Gastrocnemius medialis (tissue), 4 donors: Measurements from ENCODE around the gene HIRA. TPM values are rescaled to one million over a fixed set of nuclear protein-coding genes. Genes with fewer than 3 reads are reported as not detected.

ENCODE experiments used
- ATAC-seq, 2 donors: fragments of 150-250 bp; one replicate each; pipeline ENCODE4 v1.9.1; 2016
- DNase-seq, 2 donors: peaks; one replicate each; pipeline ENCODE4 v3.0.0-alpha.2; 2019
- H3K27ac ChIP-seq, 4 donors: fragments of 200-600 bp; sonication (generic); 1 replicate in 1 of 4; 2 replicates in 3 of 4; pipeline ENCODE4 v1.5.1; 2016 to 2018; ENCODE audit warnings: mild to moderate bottlenecking in 2 of 4, moderate library complexity in 1 of 4
- H3K27me3 ChIP-seq, 3 donors: fragments of 200-600 bp; sonication (generic) in 2 of 3; 1 replicate in 1 of 3; 2 replicates in 2 of 3; pipeline versions ENCODE4 v1.5.1 to v1.6.0; 2016 to 2019; ENCODE audit warnings: mild to moderate bottlenecking in 1 of 3, moderate library complexity in 1 of 3
- H3K36me3 ChIP-seq, 2 donors: fragments of 200-600 bp; sonication (generic) in 1 of 2; one replicate each; pipeline ENCODE4 v1.5.1; 2017 to 2018
- H3K4me1 ChIP-seq, 2 donors: fragments of 200-600 bp; sonication (generic) in 1 of 2; one replicate each; pipeline ENCODE4 v1.5.1; 2016 to 2017; ENCODE audit warnings: mild to moderate bottlenecking in 2 of 2
- H3K4me3 ChIP-seq, 4 donors: fragments of 200-600 bp; sonication (generic) in 3 of 4; 1 replicate in 1 of 4; 2 replicates in 3 of 4; pipeline ENCODE4 v1.5.1; 2016 to 2019; ENCODE audit warnings: mild to moderate bottlenecking in 2 of 4
- H3K9me3 ChIP-seq, 3 donors: fragments of 200-600 bp; sonication (generic) in 2 of 3; 1 replicate in 1 of 3; 2 replicates in 2 of 3; pipeline ENCODE4 v1.5.1; 2016 to 2019
- POLR2A ChIP-seq, 2 donors: fragments of 450-650 bp; IDR thresholded peaks; one replicate each; pipeline ENCODE4 v1.6.1; 2017; ENCODE audit warnings: antibody characterized with exemption in 2 of 2, mild to moderate bottlenecking in 2 of 2, moderate library complexity in 2 of 2
- in situ Hi-C, 4 donors: fragments of 200-750 bp; cut with MboI; loops; one replicate each; pipeline versions ENCODE4 v1.15.0 to v1.8.0; 2017; ENCODE audit warnings: low sequenced_read_pairs in 4 of 4
- intact Hi-C: fragments of 100-400 bp; cut with DNase I; formaldehyde crosslinking; loops from one replicate; pipeline ENCODE4 v1.15.1; 2023; ENCODE audit warnings: low total_unique reads
- total RNA-seq, 4 donors: library from RNA; depleted of rRNA; stranded (reverse); fragments of >200 nt; gene quantifications; one replicate each; pipeline versions ENCODE4 v1.1.0 to v1.2.3, GENCODE V29; 2016
- TF ChIP-seq, protein P1 (sequence below), 5 experiments: fragments of 450-650 bp in 3 of 5; fragments of 200-600 bp in 2 of 5; sonication (generic) in 2 of 5; IDR thresholded peaks in 4 of 5; conservative IDR thresholded peaks in 1 of 5; 1 replicate in 4 of 5; 2 replicates in 1 of 5; pipeline ENCODE4 v1.5.1; 2016 to 2019; ENCODE audit warnings: antibody characterized with exemption in 5 of 5, mild to moderate bottlenecking in 3 of 5, moderate library complexity in 3 of 5

The HIRA gene
- total RNA-seq, 4 donors from 2014 or later, result 14.2 to 46.8 (median 24.6) TPM

- DNase-seq, result no peak
- no peak overlapping the region for H3K27ac ChIP-seq
- H3K9me3 ChIP-seq, result no peaks in the 10 kb centered on the region
- in situ Hi-C loops (no loop called here), intact Hi-C loops (no loop called here)
- ATAC-seq, result no peak
- H3K36me3 ChIP-seq, result peaks cover 0 to 81% of the 10 kb centered on the region in 2 donors
- TF ChIP-seq POLR2A (IDR thresholded peaks at IDR 0.05), result no peak
- no peak overlapping the region for H3K4me3 ChIP-seq
- H3K27me3 ChIP-seq, result no peaks in the 10 kb centered on the region
- H3K4me1 ChIP-seq, result no peaks in the 10 kb centered on the region
Measured at GRCh38 chr22:19361501-19362103, 69.9 kb downstream of the HIRA start.

DNA sequence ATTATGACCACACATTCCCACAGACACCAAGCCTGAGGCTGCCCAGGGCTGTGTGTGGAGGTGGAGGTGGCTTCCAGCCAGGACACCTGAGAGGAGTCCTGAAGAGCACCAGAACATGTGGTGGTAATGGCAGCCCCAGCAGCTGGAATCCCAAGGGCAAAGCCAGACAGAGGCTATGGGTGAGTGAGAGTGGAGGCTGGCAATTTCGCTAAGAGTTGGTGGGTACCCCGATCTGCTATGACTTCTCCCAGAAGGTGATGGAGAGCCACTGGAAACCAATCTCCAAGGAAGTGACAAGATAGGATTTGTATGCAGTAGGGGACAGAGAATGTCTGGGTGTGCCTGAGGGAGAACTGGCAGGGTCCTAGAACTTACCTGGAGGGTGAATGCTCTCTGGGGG, 70.7 kb downstream of the HIRA start:
- TF ChIP-seq, protein P1, sequence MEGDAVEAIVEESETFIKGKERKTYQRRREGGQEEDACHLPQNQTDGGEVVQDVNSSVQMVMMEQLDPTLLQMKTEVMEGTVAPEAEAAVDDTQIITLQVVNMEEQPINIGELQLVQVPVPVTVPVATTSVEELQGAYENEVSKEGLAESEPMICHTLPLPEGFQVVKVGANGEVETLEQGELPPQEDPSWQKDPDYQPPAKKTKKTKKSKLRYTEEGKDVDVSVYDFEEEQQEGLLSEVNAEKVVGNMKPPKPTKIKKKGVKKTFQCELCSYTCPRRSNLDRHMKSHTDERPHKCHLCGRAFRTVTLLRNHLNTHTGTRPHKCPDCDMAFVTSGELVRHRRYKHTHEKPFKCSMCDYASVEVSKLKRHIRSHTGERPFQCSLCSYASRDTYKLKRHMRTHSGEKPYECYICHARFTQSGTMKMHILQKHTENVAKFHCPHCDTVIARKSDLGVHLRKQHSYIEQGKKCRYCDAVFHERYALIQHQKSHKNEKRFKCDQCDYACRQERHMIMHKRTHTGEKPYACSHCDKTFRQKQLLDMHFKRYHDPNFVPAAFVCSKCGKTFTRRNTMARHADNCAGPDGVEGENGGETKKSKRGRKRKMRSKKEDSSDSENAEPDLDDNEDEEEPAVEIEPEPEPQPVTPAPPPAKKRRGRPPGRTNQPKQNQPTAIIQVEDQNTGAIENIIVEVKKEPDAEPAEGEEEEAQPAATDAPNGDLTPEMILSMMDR (IDR thresholded peaks at IDR 0.05 in 4 of 5, conservative IDR thresholded peaks at IDR 0.05 in 1 of 5), result no peak
- no peak for TF ChIP-seq POLR2A (IDR thresholded peaks at IDR 0.05)
- in situ Hi-C loops (no loop called here), intact Hi-C loops (no loop called here)
- H3K4me3 ChIP-seq, result no peak overlapping the region
- H3K4me1 ChIP-seq, result no peaks in the 10 kb centered on the region
- ATAC-seq (no peak), DNase-seq (no peak)
- H3K36me3 ChIP-seq, result peaks cover 0 to 87% of the 10 kb centered on the region in 2 donors
- no peaks in the 10 kb centered on the region for H3K27me3 ChIP-seq
- H3K27ac ChIP-seq, result no peak overlapping the region
- H3K9me3 ChIP-seq, result no peaks in the 10 kb centered on the region

GRCh38 chr22:19360300-19360792, 71.2 kb downstream of the HIRA start:
- ATAC-seq (no peak), DNase-seq (no peak)
- in situ Hi-C loops (no loop called here), intact Hi-C loops (no loop called here)
- Histone ChIP-seq H3K4me1 (no peaks in the 10 kb centered on the region), H3K36me3 (peaks cover 0 to 88% of the 10 kb centered on the region in 2 donors), H3K4me3 (no peak overlapping the region), H3K9me3 (no peaks in the 10 kb centered on the region), H3K27me3 (no peaks in the 10 kb centered on the region), H3K27ac (no peak overlapping the region)
- no peak for TF ChIP-seq POLR2A (IDR thresholded peaks at IDR 0.05)
- TF ChIP-seq, protein P1 (IDR thresholded peaks at IDR 0.05 in 4 of 5, conservative IDR thresholded peaks at IDR 0.05 in 1 of 5), result no peak

- in situ Hi-C loops, result no loop called here
- TF ChIP-seq, protein P1 (IDR thresholded peaks at IDR 0.05 in 4 of 5, conservative IDR thresholded peaks at IDR 0.05 in 1 of 5), result no peak
- no peak for TF ChIP-seq POLR2A (IDR thresholded peaks at IDR 0.05)
- DNase-seq (no peak), ATAC-seq (no peak)
- H3K27ac ChIP-seq, result no peak overlapping the region
- intact Hi-C loops, result no loop called here
- no peaks in the 10 kb centered on the region for H3K4me1 ChIP-seq
- H3K27me3 ChIP-seq, result no peaks in the 10 kb centered on the region
- no peaks in the 10 kb centered on the region for H3K9me3 ChIP-seq
- no peak overlapping the region for H3K4me3 ChIP-seq
- peaks cover 0 to 90% of the 10 kb centered on the region in 2 donors for H3K36me3 ChIP-seq
Measured at GRCh38 chr22:19359554-19360299, 71.8 kb downstream of the HIRA start.
